Measurements from ENCODE around the gene OPN1MW2.
"Not testable (repeated sequence)": the region's sequence is repeated elsewhere in the genome, so short reads cannot be mapped to it uniquely, and the experiment has no call there.

- not testable (repeated sequence) for TF ChIP-seq POLR2AphosphoS5 (IDR thresholded peaks at IDR 0.05; ENCODE audit: insufficient read depth in 1 of 2, low read depth in 1 of 2); POLR2A (IDR thresholded peaks at IDR 0.05)
Observed at GRCh38 chrX:154263072-154263471, 43.5 kb downstream of the OPN1MW2 start.
